ENCODE results near the gene TMED10. TPM values are rescaled to one million over a fixed set of nuclear protein-coding genes. Genes with fewer than 3 reads are reported as not detected.

The TMED10 gene
- total RNA-seq, 4 donors from 2014 or later, result 58.6 to 181 (median 115) TPM

DNA sequence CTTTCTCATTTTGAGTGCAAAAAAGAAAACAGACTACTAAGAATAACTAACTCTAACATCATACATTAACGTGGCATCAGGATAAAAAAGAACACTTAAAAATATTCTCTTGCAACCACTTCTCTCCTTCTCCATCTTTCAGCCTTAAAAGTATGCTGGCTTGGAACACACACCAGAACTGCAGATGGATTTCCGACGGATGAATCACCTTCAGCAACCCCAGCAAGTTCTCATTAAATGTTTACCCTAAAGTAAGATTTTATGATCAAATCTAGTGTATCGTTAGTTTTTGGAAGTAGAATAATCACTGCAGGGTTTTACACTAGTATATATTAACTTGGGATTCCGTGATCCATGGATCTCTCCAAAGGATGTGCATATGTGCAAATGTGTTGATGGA lies 50.8 kb downstream of the TMED10 start:
- peak overlapping the region in 2 of 4 donors; percentile 77 to 78 for H3K4me3 ChIP-seq
- peaks cover 0 to 6% (median 0%) of the 10 kb centered on the region in 3 donors for H3K36me3 ChIP-seq

DNA sequence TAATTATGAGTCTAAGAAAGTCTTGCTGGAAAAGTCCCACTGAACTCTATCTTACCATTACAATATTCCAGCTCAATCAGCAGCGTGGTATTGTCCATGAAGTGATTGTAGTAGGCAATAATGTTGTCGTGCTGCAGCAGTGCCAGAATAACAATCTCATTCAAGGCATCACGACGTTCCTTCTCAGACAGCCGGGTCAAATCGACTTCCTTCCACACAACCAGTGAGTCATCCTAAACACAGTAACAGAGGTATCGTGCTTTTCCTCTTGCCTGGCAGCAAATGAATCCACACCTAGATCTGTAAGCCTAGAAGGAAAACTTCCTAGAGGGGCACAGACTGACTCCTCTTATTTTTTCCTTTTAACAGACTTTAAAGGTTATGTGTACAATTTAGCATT lies 52.4 kb downstream of the TMED10 start:
- Histone ChIP-seq H3K27ac (peak overlapping the region in 1 of 4 donors; percentile 35), H3K9me3 (no peaks in the 10 kb centered on the region), H3K36me3 (peaks cover 0 to 20% (median 0%) of the 10 kb centered on the region in 3 donors), H3K4me1 (peaks cover 0 to 40% (median 0%) of the 10 kb centered on the region in 4 donors), H3K27me3 (no peaks in the 10 kb centered on the region), H3K4me3 (no peak overlapping the region)
- TF ChIP-seq POLR2A (IDR thresholded peaks at IDR 0.05), result no peak
- TF ChIP-seq, protein P1, sequence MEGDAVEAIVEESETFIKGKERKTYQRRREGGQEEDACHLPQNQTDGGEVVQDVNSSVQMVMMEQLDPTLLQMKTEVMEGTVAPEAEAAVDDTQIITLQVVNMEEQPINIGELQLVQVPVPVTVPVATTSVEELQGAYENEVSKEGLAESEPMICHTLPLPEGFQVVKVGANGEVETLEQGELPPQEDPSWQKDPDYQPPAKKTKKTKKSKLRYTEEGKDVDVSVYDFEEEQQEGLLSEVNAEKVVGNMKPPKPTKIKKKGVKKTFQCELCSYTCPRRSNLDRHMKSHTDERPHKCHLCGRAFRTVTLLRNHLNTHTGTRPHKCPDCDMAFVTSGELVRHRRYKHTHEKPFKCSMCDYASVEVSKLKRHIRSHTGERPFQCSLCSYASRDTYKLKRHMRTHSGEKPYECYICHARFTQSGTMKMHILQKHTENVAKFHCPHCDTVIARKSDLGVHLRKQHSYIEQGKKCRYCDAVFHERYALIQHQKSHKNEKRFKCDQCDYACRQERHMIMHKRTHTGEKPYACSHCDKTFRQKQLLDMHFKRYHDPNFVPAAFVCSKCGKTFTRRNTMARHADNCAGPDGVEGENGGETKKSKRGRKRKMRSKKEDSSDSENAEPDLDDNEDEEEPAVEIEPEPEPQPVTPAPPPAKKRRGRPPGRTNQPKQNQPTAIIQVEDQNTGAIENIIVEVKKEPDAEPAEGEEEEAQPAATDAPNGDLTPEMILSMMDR (IDR thresholded peaks at IDR 0.05), result no peak
- DNase-seq, result peak in 1 of 3 donors; percentile 66

More for the DNA sequence above, 50.8 kb downstream of the TMED10 start:
- DNase-seq, result no peak
- no peaks in the 10 kb centered on the region for H3K9me3 ChIP-seq
- H3K4me1 ChIP-seq, result peaks cover 0 to 40% (median 0%) of the 10 kb centered on the region in 4 donors
- H3K27me3 ChIP-seq, result no peaks in the 10 kb centered on the region
- TF ChIP-seq POLR2A (IDR thresholded peaks at IDR 0.05), result no peak
- TF ChIP-seq, protein P1 (IDR thresholded peaks at IDR 0.05), result no peak
- H3K27ac ChIP-seq, result peak overlapping the region in 1 of 4 donors; percentile 94

DNA sequence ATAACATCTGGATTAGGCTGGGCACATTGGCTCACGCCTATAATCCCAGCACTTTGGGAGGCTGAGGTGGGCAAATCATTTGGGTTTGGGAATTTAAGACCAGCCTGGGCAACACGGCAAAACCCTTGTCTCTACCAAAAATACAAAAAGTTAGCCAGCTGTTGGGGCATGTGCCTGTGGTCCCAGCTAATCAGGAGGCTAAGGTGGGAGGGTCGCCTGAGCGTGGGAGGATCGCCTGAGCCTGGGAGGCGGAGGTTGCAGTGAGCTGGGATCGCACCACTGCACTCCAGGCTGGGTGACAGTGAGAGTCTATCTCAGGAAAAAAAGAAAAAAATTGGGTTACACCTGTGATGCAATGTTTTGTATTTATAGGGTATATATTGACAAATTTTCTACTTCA lies 54.9 kb downstream of the TMED10 start:
- Histone ChIP-seq H3K36me3 (peaks cover 0 to 42% (median 0%) of the 10 kb centered on the region in 3 donors), H3K4me3 (no peak overlapping the region), H3K4me1 (peaks cover 0 to 26% (median 0%) of the 10 kb centered on the region in 4 donors), H3K27ac (no peak overlapping the region), H3K27me3 (no peaks in the 10 kb centered on the region), H3K9me3 (no peaks in the 10 kb centered on the region)
- TF ChIP-seq, protein P1 (IDR thresholded peaks at IDR 0.05), result no peak
- no peak for TF ChIP-seq POLR2A (IDR thresholded peaks at IDR 0.05)
- no peak for DNase-seq

DNA sequence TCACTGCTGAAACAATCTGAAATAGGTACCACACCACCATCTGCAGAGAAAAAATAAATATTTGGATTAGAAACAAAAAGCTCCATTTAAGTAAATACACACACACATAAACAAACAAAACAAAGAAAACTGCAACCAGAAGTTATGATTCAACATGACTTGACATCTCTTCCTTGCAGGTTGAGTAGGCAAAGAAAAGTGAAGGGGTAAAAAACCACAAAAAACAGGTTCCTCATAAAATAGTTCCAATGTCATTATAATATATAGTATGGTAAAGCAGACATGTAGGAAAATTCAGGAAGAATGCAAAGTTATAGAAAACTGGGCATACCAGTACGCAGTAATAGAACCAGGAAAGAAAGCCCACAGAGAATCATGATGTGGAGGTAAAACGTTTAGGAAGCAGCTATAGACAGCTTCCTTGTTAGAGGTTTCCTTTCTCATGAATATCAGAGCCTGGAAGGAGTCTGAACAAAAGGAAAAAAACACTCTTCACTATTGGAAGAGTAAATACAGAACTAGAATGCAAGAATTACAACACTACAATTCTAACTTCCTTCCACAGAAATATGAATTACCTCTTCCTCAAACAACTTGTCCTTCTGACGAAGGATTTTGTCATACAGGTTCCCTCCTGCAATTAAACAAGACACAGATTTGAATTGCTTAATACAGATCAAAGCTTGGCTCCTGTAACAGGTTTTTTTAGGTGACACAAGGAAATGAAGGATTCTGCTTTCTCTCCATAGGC lies 55.7 kb downstream of the TMED10 start:
- DNase-seq, result no peak
- Histone ChIP-seq H3K27ac (no peak overlapping the region), H3K9me3 (no peaks in the 10 kb centered on the region), H3K27me3 (no peaks in the 10 kb centered on the region), H3K36me3 (peaks cover 0 to 51% (median 0%) of the 10 kb centered on the region in 3 donors), H3K4me1 (peaks cover 0 to 20% (median 0%) of the 10 kb centered on the region in 4 donors), H3K4me3 (no peak overlapping the region)
- TF ChIP-seq, protein P1 (IDR thresholded peaks at IDR 0.05), result no peak

DNA sequence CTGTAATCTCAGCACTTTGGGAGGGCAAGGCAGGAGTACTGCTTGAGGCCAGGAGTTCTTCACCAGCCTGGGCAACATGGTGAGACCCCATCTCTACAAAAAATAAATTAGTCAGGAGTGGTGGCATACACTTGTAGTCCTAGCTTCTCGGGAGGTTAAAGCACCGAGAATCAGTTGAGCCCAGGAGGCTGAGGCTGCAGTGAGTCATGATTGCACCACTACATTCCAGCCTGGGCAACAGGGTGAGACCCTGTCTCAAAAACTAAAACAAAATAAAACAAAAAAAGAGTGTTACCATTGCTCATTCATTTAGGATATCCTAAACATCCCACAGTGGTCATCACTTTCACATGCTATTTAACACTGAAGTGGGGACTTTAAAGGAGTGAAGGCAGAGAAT lies 57.4 kb downstream of the TMED10 start:
- Histone ChIP-seq H3K36me3 (peaks cover 0 to 64% (median 0%) of the 10 kb centered on the region in 3 donors), H3K27ac (no peak overlapping the region), H3K27me3 (no peaks in the 10 kb centered on the region), H3K9me3 (no peaks in the 10 kb centered on the region), H3K4me1 (peaks cover 0 to 5% (median 0%) of the 10 kb centered on the region in 4 donors), H3K4me3 (no peak overlapping the region)
- TF ChIP-seq POLR2A (IDR thresholded peaks at IDR 0.05), result no peak
- TF ChIP-seq, protein P1 (IDR thresholded peaks at IDR 0.05), result no peak
- no peak for DNase-seq
